Ammon's horn (tissue), 1 donor: ENCODE results near the gene CASQ1.

Experiments
- DNase-seq: peaks from one replicate; pipeline ENCODE4 v3.0.0-alpha.2; 2016; ENCODE audit warnings: low spot score

The CASQ1 gene

DNA sequence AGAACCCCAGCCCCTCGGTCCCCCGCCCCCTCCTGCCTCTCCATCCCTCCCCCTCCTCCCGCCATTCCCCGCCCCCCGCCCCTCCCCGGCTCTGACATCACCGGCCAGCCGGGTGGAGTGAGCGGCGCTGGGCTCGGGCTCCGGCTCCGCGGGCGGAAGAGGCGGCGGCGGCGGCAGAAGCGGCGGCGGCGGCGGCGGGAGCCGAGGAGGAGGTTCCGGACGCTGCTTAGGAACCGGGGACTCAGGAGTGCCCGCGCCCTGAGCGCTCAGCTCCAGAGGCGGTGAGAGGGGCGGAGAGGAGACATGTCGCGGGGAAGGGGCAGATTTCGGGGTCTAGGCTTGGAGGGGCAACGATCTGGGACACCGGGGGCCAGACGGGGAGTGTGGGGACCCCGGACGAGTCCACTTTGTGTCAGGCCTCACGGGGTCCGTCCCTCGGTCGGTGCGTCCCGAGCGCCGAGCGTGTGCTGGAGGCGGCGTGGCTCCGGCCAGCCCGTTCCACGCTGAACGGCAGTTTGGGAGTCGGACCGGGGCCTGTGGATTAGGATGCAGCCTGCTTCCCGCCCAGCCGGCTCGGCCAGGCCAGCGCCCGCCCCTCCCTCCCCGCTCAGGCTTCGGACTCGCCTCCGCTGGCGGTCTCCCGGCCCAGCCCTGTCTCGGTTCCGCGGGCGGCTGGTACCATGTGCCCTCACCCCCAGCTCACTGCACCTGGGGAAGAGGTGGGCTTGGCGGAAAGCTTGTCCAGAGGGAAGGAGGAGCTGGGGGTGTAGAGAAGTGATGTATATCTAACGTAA, 15.1 kb downstream of the CASQ1 start, which contains the start of gene PEA15:
Gene PEA15, plus strand, starts transcription at position 143 of the 794 bp plus-strand sequence. CDS start 6,161 bp downstream, outside the sequence.
- DNase-seq, result peak; percentile 83

- DNase-seq, result no peak
Observed at GRCh38 chr1:160206036-160206389, 15.6 kb downstream of the CASQ1 start.

GRCh38 chr1:160206421-160207117, 16.2 kb downstream of the CASQ1 start:
- DNase-seq, result no peak

GRCh38 chr1:160207118-160207650, 16.8 kb downstream of the CASQ1 start:
- no peak for DNase-seq

GRCh38 chr1:160207771-160208556, 17.6 kb downstream of the CASQ1 start:
- DNase-seq, result no peak

GRCh38 chr1:160208557-160209320, 18.4 kb downstream of the CASQ1 start:
- DNase-seq, result no peak

DNA sequence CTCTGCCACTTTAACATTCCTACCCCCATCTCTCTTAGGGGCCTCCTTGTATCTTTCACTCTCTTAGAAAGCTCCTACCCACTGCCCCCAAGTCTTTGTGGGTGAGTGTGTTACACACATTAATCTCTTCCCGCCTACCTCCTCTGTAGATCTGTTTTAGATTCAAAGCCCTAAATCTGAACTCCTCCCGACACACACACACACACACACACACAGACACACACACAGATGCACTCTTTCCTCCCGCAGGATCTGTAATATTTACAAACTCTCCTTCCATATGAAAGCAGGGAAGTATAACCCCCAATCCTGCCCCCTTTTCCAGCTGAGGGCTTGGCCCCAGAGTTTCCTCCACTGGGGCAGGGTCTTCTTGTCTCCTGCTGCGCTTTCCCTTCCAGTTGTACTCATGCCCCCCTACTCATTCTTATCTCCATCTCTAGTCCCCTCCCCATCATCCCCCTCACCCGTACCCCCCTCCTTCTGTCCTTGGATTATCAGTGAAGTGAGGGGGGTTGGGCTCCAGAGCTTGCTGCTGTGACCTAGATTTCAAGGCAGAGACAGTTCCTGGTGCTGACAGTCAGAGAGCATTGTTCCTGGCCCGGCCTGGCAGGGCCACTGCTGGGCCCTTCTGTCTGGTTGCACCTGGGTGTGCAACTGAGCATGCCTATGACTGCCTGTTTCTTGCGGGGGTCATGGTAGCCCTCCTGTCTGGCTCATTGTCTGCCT, 19.1 kb downstream of the CASQ1 start:
- peak; percentile 65 for DNase-seq

- peak; percentile 52 for DNase-seq
Observed at GRCh38 chr1:160210561-160210960, 20.2 kb downstream of the CASQ1 start.

- DNase-seq, result peak; percentile 81
Observed at GRCh38 chr1:160211046-160211790, 20.8 kb downstream of the CASQ1 start.

GRCh38 chr1:160214481-160215140, 24.2 kb downstream of the CASQ1 start:
- no peak for DNase-seq

- DNase-seq, result no peak
Observed at GRCh38 chr1:160216301-160216700, 25.9 kb downstream of the CASQ1 start.

DNA sequence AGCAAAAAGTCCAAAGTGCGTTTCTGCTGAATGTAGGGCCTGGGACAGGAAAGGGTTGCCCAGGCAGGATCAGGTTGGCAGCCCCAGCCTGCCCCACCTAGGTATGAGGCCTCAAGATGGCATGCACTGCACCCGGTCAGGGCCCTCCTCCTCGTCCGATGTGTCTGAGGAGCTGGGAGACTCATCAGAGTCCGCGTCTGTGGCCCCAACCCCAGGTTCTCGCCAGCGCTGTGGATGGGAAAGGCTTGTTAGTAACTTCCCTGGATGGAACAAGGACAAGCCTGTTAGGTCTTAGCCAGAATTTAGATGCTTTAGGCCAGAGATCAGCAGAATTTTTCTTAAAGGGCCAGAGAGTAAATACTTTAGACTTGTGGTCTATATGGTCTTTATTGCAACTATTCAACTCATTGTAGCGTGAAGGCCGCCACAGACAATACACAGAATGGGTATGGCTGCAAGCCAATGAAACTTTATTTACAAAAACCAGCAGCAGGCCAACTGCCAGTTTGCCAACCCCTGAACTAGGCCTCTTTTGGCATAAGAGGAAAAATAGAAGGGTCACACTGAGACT, 27.2 kb downstream of the CASQ1 start:
- DNase-seq, result peak; percentile 28

GRCh38 chr1:160219062-160219929, 28.9 kb downstream of the CASQ1 start:
- DNase-seq, result peak; percentile 89

- DNase-seq, result no peak
Observed at GRCh38 chr1:160220301-160220700, 29.9 kb downstream of the CASQ1 start.

DNA sequence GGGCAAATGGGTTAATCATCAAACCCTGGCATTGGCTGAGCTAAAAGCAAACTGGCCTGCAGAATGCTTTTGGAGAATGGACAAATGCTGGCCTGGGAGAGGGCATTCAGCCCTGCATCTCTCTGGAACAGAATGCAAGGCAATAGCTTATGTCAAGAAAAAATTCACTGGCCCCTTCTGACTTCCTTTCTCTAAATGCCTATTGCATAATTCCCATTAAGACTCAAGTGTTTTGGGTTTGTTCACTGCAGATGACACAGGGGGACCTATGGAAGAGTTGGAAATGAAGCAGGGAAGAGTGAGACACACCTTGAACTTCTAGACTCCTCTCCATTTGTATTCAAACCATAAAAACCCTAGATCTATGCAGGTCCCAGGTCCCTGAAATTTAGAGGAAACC, 30.7 kb downstream of the CASQ1 start:
- no peak for DNase-seq

DNA sequence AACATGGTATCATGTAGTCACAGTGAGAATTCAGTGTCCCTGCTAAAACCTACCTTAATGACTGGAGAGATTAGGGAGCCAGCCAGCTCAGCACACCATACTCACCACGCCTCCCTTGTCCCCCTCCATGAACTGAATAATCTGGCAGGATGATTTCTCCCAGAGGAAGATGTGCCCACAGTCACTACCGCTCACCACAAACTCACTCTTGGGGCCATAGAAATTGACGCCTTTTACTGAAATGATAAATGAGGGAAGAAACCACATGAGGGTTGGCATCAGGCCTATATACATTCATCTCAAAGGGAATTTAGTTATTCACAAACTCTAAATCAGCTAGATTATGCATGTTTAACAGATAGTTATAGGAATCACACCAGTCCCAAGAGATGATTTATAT, 32.2 kb downstream of the CASQ1 start:
- no peak for DNase-seq

GRCh38 chr1:160224606-160225005, 34.2 kb downstream of the CASQ1 start:
- no peak for DNase-seq

DNA sequence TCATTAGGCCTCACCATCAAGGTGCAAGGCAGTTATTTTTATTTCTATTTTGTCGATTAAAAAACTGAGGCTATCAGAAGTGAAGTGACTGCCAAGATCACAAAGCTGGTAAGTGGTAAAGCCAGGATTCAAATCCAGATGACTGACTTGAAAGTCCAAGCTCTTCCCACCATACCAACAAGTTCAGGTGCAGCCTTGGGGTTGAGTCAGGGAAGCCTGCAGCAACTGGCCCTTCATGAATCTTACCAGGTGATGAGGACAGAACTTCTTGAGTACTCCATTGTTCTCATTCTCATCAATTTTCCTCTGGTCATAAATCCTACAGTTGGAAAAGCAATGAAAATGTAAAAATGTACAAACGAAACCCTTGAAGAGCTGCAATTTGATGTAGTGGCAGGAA, 35.0 kb downstream of the CASQ1 start:
- no peak for DNase-seq
